Measurements from ENCODE around the gene STAM.

DNA sequence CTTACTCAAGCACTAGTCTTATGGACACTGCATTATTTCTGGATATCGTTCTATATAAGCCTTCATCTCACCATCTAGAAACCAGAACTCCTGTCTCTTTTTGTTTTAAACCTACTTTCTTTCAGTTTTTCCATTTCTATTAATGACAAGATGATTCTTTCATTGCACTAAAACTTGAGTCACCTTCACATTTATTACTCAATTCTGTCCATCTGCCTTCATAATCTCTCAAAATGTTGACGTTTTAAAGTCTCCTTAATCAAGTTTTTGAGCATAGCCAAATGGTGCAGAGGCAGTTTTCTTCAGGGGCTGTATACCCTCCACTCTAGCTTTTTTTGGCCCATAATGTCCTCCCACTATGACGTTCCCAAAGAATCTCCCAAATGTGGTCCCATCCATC, 17.6 kb downstream of the STAM start:
- no peak for TF ChIP-seq FOXM1 (IDR thresholded peaks at IDR 0.05; ENCODE audit: low read depth)
- no peak for TF ChIP-seq RCOR1 (IDR thresholded peaks at IDR 0.05; ENCODE audit: low read length)
- TF ChIP-seq, protein P1, sequence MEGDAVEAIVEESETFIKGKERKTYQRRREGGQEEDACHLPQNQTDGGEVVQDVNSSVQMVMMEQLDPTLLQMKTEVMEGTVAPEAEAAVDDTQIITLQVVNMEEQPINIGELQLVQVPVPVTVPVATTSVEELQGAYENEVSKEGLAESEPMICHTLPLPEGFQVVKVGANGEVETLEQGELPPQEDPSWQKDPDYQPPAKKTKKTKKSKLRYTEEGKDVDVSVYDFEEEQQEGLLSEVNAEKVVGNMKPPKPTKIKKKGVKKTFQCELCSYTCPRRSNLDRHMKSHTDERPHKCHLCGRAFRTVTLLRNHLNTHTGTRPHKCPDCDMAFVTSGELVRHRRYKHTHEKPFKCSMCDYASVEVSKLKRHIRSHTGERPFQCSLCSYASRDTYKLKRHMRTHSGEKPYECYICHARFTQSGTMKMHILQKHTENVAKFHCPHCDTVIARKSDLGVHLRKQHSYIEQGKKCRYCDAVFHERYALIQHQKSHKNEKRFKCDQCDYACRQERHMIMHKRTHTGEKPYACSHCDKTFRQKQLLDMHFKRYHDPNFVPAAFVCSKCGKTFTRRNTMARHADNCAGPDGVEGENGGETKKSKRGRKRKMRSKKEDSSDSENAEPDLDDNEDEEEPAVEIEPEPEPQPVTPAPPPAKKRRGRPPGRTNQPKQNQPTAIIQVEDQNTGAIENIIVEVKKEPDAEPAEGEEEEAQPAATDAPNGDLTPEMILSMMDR (IDR thresholded peaks at IDR 0.05), result no peak
- no peak for TF ChIP-seq EP300 (IDR thresholded peaks at IDR 0.05; ENCODE audit: borderline replicate concordance in 1 of 2, low read depth in 1 of 2, low read length in 1 of 2)
- no peak for TF ChIP-seq RAD21 (IDR thresholded peaks at IDR 0.05; ENCODE audit: low read length)
- no peak for TF ChIP-seq RXRA (IDR thresholded peaks at IDR 0.05; ENCODE audit: borderline replicate concordance, low read depth)
- TF ChIP-seq, protein P2, sequence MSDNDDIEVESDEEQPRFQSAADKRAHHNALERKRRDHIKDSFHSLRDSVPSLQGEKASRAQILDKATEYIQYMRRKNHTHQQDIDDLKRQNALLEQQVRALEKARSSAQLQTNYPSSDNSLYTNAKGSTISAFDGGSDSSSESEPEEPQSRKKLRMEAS (IDR thresholded peaks at IDR 0.05; ENCODE audit: low read depth), result no peak
- TF ChIP-seq, protein P3, sequence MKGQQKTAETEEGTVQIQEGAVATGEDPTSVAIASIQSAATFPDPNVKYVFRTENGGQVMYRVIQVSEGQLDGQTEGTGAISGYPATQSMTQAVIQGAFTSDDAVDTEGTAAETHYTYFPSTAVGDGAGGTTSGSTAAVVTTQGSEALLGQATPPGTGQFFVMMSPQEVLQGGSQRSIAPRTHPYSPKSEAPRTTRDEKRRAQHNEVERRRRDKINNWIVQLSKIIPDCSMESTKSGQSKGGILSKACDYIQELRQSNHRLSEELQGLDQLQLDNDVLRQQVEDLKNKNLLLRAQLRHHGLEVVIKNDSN (IDR thresholded peaks at IDR 0.05; ENCODE audit: borderline replicate concordance, low read depth), result no peak
- no peak for TF ChIP-seq JUND (IDR thresholded peaks at IDR 0.05)
- TF ChIP-seq SMC3 (IDR thresholded peaks at IDR 0.05; ENCODE audit: low read depth, low read length), result no peak
- TF ChIP-seq TCF12 (IDR thresholded peaks at IDR 0.05), result no peak
- no peak for TF ChIP-seq RFX5 (IDR thresholded peaks at IDR 0.05; ENCODE audit: low read length)
- no peak for TF ChIP-seq CHD2 (IDR thresholded peaks at IDR 0.05; ENCODE audit: low read length, partially characterized antibody)

Measured in SK-N-SH (cell line).